GM18951 (cell line): ENCODE data around the gene CEPT1.

ENCODE experiments used
- POLR2A ChIP-seq: IDR thresholded peaks from 4 replicates; pipeline ENCODE4 v1.6.1; 2011; ENCODE audit warnings: mild to moderate bottlenecking; ENCODE audit not compliant: insufficient read length, insufficient read depth; ENCODE audit errors: extremely low read depth
- in situ Hi-C: fragments of 300-500 bp; cut with MboI; formaldehyde crosslinking; loops from one replicate; pipeline ENCODE4 v1.12.0; 2022; ENCODE audit warnings: low sequenced_read_pairs, mixed read lengths, inconsistent platforms; ENCODE audit not compliant: unreplicated experiment

The CEPT1 gene

GRCh38 chr1:111133866-111134265, 6.2 kb upstream of the CEPT1 start:
- TF ChIP-seq POLR2A: no peak
- in situ Hi-C loops: no loop called here

GRCh38 chr1:111139324-111139955, 583 bp upstream of the CEPT1 start:
- no peak for TF ChIP-seq POLR2A
- in situ Hi-C loops: no loop called here

- in situ Hi-C loops: no loop called here
- TF ChIP-seq POLR2A: no peak
Measured at GRCh38 chr1:111140680-111140967, 601 bp downstream of the CEPT1 start.

DNA sequence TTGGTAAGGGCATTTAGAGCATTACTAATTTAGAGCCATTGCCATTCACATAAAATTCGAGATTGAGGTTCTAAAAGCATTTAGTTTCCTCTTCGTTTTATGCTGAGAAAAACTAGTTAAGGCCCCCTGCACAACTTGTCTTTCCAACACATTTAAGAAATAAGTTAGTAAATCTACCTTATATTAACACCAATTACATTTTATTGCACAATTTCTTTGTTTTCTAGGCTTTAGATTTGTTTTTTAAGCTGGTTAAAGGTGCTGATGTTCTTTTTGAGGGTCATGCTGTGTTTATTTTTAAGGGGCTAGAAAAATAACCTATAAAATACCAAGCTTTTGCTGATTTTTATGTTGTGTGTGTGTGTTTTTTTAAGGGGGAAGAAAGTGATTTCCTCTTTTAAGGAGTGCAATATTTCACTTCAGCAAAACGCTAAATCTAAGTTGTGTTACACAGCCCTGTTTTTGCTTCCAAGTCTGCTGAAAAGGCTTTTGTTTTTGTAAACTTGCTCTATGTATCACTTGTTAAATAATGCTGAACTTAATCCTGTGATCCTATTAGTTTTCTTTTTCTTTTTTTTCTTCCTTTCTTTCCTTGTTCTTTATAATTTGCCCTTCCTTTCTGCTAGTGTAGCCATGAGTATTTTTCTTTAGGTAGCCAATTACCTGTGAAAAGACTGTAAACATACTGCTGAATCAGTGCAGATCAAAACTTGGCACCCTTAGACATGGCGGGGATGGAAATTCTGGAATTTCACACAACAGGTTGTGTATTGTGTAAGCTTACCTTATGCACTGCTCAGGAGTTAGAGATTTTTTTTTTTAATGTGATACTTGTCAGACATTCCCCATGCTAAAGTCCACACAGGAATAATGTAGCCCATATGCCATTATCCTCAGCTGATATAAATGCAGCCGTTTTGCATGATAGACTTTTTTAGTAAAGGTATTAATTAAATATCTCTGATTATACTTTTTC, 1.5 kb downstream of the CEPT1 start:
- no peak for TF ChIP-seq POLR2A
- in situ Hi-C loops: no loop called here

- no peak for TF ChIP-seq POLR2A
- in situ Hi-C loops: no loop called here
Measured at GRCh38 chr1:111142356-111142975, 2.4 kb downstream of the CEPT1 start.

GRCh38 chr1:111145542-111145941, 5.5 kb downstream of the CEPT1 start:
- TF ChIP-seq POLR2A: no peak
- in situ Hi-C loops: no loop called here

GRCh38 chr1:111145963-111146768, 6.1 kb downstream of the CEPT1 start:
- in situ Hi-C loops: no loop called here
- no peak for TF ChIP-seq POLR2A

GRCh38 chr1:111147948-111148347, 7.9 kb downstream of the CEPT1 start:
- in situ Hi-C loops: no loop called here
- TF ChIP-seq POLR2A: no peak

DNA sequence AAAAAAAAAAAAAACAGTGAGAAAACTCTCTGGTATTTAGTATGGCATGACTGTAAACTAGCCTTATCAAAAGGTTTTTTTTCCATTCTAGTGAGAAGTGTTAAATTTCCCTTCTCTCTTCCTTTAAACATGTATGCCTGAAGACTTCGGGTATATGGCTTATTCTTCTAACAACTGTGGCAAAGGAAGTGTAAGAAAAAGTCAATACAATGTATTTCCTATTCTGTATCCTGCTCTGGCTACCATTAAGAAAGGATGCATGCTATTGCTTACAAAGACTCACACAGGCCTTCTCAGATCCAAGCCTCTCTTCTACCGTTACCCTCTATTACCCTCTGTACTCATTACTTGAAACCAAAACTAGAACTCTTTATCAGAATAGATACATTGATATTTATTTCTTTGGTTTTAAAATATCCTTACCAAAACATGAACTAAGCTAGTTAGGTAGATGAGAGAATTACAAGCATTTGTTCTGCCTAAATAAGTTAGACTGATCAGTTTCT, 8.4 kb downstream of the CEPT1 start:
- TF ChIP-seq POLR2A: no peak
- in situ Hi-C loops: no loop called here

GRCh38 chr1:111151838-111152237, 11.8 kb downstream of the CEPT1 start:
- no peak for TF ChIP-seq POLR2A
- in situ Hi-C loops: no loop called here

DNA sequence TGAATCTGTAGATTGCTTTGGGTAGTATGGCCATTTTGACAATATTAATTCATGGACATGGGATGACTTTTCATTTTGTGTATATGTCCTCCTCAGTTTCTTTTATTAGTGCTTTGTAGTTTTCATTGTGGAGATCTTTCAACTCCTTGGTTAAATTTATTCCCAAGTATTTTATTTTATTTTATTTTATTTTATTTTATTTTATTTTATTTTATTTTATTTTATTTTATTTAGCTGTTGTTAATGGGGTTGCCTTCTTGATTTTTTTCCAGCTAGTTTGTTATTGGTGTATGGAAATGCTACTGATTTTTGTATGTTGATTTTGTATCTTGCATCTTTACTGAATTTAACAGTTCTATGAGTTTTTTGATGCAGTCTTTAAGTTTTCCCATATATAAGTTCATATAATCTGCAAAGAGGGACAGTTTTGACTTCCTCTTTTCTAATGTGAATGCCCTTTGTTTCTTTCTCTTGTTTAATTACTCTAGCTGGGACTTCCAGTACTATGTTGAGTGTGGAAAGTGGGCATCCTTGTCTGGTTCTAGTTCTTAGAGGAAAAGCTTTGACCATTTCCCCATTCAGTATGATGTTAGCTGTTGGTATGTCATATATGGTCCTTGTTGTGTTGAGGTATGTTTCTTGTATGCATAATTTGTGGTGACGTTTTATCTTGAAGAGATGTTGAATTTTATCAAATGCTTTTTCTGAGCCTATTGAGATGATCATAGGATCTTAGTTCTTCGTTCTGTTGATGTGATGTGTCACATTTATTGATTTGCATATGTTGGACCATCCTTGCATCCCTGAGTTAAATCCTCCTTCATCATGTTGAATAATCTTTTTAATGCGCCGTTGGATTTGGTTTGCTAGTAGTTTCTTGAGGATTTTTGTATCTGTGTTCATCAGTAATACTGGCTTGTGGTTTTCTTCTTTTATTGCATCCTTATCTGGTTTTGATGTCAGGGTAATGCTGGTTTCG, 14.3 kb downstream of the CEPT1 start:
- TF ChIP-seq POLR2A: no peak
- in situ Hi-C loops: no loop called here

DNA sequence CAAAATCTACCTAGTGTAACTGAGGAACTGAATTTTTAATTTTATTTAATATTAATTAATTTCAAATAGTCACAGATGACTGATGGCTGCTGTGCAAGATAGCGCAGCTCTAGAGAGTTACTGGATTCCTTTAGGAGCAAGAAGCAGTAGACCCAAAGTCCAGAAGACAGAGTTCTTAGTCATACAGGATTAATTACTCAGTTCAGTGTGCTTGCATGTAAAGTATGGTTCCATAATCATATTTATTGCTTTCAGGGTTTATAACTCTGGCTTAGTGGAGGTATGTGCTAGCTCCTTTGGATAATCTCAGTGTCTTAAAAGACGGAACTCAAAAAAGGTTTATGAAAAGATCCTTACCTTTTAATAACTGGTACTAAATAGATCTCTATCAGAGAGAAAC, 17.4 kb downstream of the CEPT1 start:
- in situ Hi-C loops: no loop called here
- TF ChIP-seq POLR2A: no peak
